ENCODE data around the gene NADK2. TPM values are rescaled to one million over a fixed set of nuclear protein-coding genes. Genes with fewer than 3 reads are reported as not detected.

Gene NADK2
- total and polyA plus RNA-seq, 2 donors from 2014 or later: 15.4 to 27.9 TPM

GRCh38 chr5:36153726-36154125 is 88.0 kb downstream of the NADK2 start:
- no peak for FAIRE-seq
- intact Hi-C loops (cut with DNase I): no loop called here
- DNase-seq: no peak
- Histone ChIP-seq H3K36me3 (ENCODE audit: control insufficient read depth in 2 of 3, insufficient read depth in 3 of 3, low read length in 3 of 3) (peaks cover 0 to 2% (median 0%) of the 10 kb centered on the region in 3 donors), H3K4me1 (ENCODE audit: control insufficient read depth in 2 of 3, insufficient read depth in 2 of 3, low read depth in 1 of 3, low read length in 3 of 3) (peaks cover 2 to 10% (median 7%) of the 10 kb centered on the region in 3 donors), H3K27ac (ENCODE audit: low read depth in 2 of 2, low read length in 2 of 2) (no peak overlapping the region), H3K9me3 (ENCODE audit: control insufficient read depth in 2 of 3, insufficient read depth in 1 of 3, low read length in 3 of 3) (no peaks in the 10 kb centered on the region), H3K27me3 (ENCODE audit: control insufficient read depth, insufficient read depth, low read length) (no peaks in the 10 kb centered on the region), H3K9ac (ENCODE audit: low read length in 3 of 3) (peak overlapping the region in 1 of 3 donors; percentile 20), H3K4me3 (ENCODE audit: low read length in 3 of 3) (no peak overlapping the region)
- no peak for TF ChIP-seq CTCF (IDR thresholded peaks at IDR 0.05; ENCODE audit: borderline replicate concordance, extremely low read depth, insufficient read depth)

DNA sequence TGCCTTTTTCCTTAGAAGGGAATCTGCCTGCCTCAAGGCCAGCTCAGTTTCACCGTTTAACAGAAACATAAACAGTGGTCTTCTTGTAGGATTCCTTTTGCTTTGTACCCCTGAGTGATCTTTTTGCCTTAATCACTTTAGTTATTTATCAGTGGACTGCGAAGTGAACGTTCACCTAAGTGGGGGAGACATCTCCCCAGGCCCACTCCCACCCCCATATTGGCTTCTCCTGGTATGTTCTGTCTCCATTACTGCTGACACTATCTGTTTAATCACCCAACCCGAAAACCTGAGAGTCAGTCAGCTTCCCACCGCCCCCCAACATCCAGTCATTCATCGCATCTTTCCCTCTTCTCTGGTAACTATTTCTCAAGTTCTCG is 88.4 kb downstream of the NADK2 start:
- Histone ChIP-seq H3K4me3 (ENCODE audit: low read length in 3 of 3) (no peak overlapping the region), H3K27ac (ENCODE audit: low read depth in 2 of 2, low read length in 2 of 2) (no peak overlapping the region), H3K36me3 (ENCODE audit: control insufficient read depth in 2 of 3, insufficient read depth in 3 of 3, low read length in 3 of 3) (peaks cover 0 to 2% (median 0%) of the 10 kb centered on the region in 3 donors), H3K9ac (ENCODE audit: low read length in 3 of 3) (peak overlapping the region in 1 of 3 donors; percentile 17), H3K4me1 (ENCODE audit: control insufficient read depth in 2 of 3, insufficient read depth in 2 of 3, low read depth in 1 of 3, low read length in 3 of 3) (peaks cover 2 to 10% (median 7%) of the 10 kb centered on the region in 3 donors), H3K27me3 (ENCODE audit: control insufficient read depth, insufficient read depth, low read length) (no peaks in the 10 kb centered on the region), H3K9me3 (ENCODE audit: control insufficient read depth in 2 of 3, insufficient read depth in 1 of 3, low read length in 3 of 3) (no peaks in the 10 kb centered on the region)
- FAIRE-seq (no peak), DNase-seq (no peak)
- no peak for TF ChIP-seq CTCF (IDR thresholded peaks at IDR 0.05; ENCODE audit: borderline replicate concordance, extremely low read depth, insufficient read depth)
- intact Hi-C loops (cut with DNase I): no loop called here

DNA sequence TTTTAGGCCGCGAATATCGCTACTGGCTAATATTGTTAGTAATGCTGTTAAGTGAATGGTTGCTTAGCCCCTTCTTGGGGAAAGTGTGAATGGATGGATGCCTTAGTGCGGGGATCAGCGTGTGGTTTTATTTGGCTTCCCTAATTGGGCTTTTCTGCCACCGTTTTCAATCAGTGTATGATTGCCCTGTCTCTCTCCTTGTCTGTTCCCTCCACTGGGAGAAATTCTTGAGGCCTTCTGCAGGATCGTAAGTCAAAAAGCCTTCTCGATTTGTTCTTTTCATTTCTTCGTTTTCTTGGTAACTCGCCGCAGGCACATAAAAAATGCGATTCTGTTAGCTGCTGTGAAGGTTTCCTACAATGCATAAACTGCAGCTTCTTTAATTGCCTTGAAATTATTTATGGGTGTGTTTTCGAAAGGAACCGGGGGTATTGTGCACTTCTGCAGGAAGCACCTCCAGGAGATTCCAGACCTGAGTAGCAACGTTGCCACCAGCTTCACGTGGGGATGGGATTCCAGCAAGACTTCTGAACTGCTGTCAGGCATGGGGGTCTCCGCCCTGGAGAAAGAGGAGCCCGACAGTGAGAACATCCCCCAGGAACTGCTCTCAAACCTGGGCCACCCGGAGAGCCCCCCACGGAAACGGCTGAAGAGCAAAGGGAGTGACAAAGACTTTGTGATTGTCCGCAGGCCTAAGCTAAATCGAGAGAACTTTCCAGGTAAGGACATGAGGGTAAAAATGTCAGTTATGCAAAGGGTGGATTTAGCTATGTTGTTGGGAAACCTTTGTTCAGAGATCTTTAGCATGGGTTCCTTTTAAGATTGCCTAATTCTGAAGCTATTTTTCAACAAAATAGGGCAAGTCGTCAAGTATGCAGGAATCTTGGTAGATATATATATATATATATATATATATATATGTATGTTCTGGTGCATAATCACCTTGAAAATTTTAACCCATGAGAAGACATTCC is 89.1 kb downstream of the NADK2 start:
- FAIRE-seq (no peak), DNase-seq (peak; percentile 20 to 70 (median 51))
- no peak for TF ChIP-seq CTCF (IDR thresholded peaks at IDR 0.05; ENCODE audit: borderline replicate concordance, extremely low read depth, insufficient read depth)
- Histone ChIP-seq H3K36me3 (ENCODE audit: control insufficient read depth in 2 of 3, insufficient read depth in 3 of 3, low read length in 3 of 3) (peaks cover 0 to 2% (median 0%) of the 10 kb centered on the region in 3 donors), H3K4me3 (ENCODE audit: low read length in 3 of 3) (peak overlapping the region; percentile 98 to 99 (median 98)), H3K27ac (ENCODE audit: low read depth in 2 of 2, low read length in 2 of 2) (no peak overlapping the region), H3K4me1 (ENCODE audit: control insufficient read depth in 2 of 3, insufficient read depth in 2 of 3, low read depth in 1 of 3, low read length in 3 of 3) (peaks cover 2 to 10% (median 7%) of the 10 kb centered on the region in 3 donors), H3K27me3 (ENCODE audit: control insufficient read depth, insufficient read depth, low read length) (no peaks in the 10 kb centered on the region), H3K9ac (ENCODE audit: low read length in 3 of 3) (peak overlapping the region; percentile 83 to 97 (median 93)), H3K9me3 (ENCODE audit: control insufficient read depth in 2 of 3, insufficient read depth in 1 of 3, low read length in 3 of 3) (no peaks in the 10 kb centered on the region)
- intact Hi-C loops (cut with DNase I): no loop called here
